Skeletal muscle tissue (tissue), 4 donors: Measurements from ENCODE around the gene OR5C1. TPM values are rescaled to one million over a fixed set of nuclear protein-coding genes. Genes with fewer than 3 reads are reported as not detected.

Experiments
- H3K27ac ChIP-seq: one replicate; pipeline ENCODE4 v1.7.0; 2013; ENCODE audit warnings: mild to moderate bottlenecking, low read depth, low read length, inconsistent platforms
- H3K27me3 ChIP-seq, 3 donors: one replicate each; pipeline ENCODE4 v1.7.0; 2013; ENCODE audit warnings: low read length in 3 of 3; ENCODE audit not compliant: control insufficient read depth in 3 of 3, insufficient read depth in 3 of 3
- H3K36me3 ChIP-seq, 3 donors: one replicate each; pipeline ENCODE4 v1.7.0; 2013; ENCODE audit warnings: low read length in 3 of 3; ENCODE audit not compliant: control insufficient read depth in 3 of 3, insufficient read depth in 3 of 3
- H3K4me1 ChIP-seq, 3 donors: one replicate each; pipeline ENCODE4 v1.7.0; 2013; ENCODE audit warnings: low read length in 3 of 3, mild to moderate bottlenecking in 3 of 3; ENCODE audit not compliant: control insufficient read depth in 3 of 3, insufficient read depth in 3 of 3
- H3K4me3 ChIP-seq, 3 donors: one replicate each; pipeline ENCODE4 v1.7.0; 2013; ENCODE audit warnings: low read length in 3 of 3
- H3K9ac ChIP-seq, 3 donors: one replicate each; pipeline ENCODE4 v1.7.0; 2013; ENCODE audit warnings: low read length in 3 of 3, mild to moderate bottlenecking in 3 of 3, moderate library complexity in 2 of 3, low read depth in 1 of 3
- H3K9me3 ChIP-seq, 3 donors: one replicate each; pipeline ENCODE4 v1.7.0; 2013; ENCODE audit warnings: low read length in 3 of 3; ENCODE audit not compliant: control insufficient read depth in 3 of 3
- total RNA-seq: library from RNA; depleted of rRNA; stranded (reverse); fragments of >200 nt; gene quantifications from one replicate; pipeline ENCODE4 v1.2.3, GENCODE V29; 2014
- donor health status: Osteomylitis.

The OR5C1 gene
- not detected for total RNA-seq

- H3K27ac ChIP-seq = no peak within 1 kb of the TSS
- no peaks in the 10 kb centered on the region for H3K4me1 ChIP-seq
- no peaks in the 10 kb centered on the region for H3K36me3 ChIP-seq
- no peaks in the 10 kb centered on the region for H3K27me3 ChIP-seq
- no peaks in the 10 kb centered on the region for H3K9me3 ChIP-seq
- no peak within 1 kb of the TSS for H3K4me3 ChIP-seq
- no peak within 1 kb of the TSS for H3K9ac ChIP-seq
Measured at GRCh38 chr9:122788831-122789230, at the start of gene OR5C1. Gene OR5C1 (plus strand): TSS chr9:122788933. CDS start chr9:122788933, 0 bp downstream.

DNA sequence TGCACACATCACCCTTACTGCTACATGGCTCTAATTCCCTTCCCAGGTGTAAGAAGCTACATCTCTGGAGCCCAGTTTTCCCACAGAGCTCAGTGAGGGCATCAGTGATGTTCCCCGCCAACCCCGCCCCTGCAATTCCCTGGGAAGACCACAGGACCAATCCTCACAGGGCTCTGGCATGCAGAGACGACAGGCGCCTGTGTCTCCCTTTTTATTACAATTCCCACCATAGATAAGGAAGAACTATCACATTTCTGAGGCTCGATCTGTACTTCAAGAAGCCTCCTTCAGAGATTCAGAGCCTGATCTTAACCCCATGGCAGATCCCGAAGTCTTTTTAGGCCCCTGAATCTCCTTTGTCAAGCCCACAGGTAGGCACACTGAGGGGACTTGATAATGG is 46.7 kb upstream of the OR5C1 start, which contains the start of gene OR1L6:
Gene OR1L6, plus strand, starts transcription at position 301 of the 400 bp plus-strand sequence. CDS start 7,545 bp downstream, outside the sequence.
- Histone ChIP-seq H3K36me3 (no peaks in the 10 kb centered on the region), H3K9me3 (peaks cover 3% of the 10 kb centered on the region in 3 donors), H3K9ac (no peak within 1 kb of the TSS), H3K27ac (no peak within 1 kb of the TSS), H3K27me3 (no peaks in the 10 kb centered on the region), H3K4me1 (no peaks in the 10 kb centered on the region), H3K4me3 (no peak within 1 kb of the TSS)

DNA sequence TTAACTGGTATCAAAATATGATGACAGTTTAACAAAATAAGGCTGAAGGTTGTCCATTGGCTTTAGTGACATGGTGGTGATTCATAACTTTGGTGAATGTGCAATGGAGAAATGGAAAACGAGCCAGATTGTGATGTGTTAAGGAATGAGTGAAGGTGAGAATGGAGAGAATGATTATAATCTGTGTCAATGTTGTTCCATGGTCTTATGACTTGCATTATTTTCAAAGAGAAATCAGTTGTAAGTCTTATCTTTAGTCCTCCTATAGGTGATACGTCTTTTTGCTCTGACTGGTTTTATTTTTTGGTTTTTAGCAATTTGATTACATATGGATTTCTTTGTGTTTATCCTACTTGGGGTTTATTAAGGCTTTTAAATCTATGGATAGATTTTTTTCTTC is 33.9 kb upstream of the OR5C1 start:
- Histone ChIP-seq H3K27me3 (no peaks in the 10 kb centered on the region), H3K9ac (no peak overlapping the region), H3K9me3 (no peaks in the 10 kb centered on the region), H3K27ac (no peak overlapping the region), H3K36me3 (peaks cover 0 to 2% (median 0%) of the 10 kb centered on the region in 3 donors), H3K4me3 (no peak overlapping the region), H3K4me1 (no peaks in the 10 kb centered on the region)

DNA sequence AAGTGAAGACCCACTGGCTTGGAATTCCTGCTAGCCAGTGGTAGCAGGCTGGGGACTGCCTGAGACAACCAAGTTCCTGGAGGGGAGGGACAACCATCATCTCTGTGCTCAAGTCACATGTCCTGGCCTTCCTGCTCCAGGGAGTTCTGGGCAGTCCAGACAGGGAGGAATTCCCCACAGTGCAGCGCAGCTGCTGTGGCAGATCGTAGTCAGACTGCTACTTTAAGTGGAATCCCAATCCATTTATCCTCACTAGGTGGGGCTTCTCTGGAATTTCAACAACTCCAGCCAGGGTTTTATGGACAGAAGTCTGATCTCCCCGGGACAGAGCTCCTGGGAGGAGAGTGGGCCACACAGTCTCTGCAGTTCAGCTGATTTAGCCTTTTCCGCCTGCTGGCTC is 20.9 kb upstream of the OR5C1 start:
- H3K36me3 ChIP-seq = peaks cover 0 to 3% (median 0%) of the 10 kb centered on the region in 3 donors
- no peak overlapping the region for H3K9ac ChIP-seq
- H3K27me3 ChIP-seq = no peaks in the 10 kb centered on the region
- H3K9me3 ChIP-seq = peaks cover 0 to 9% (median 0%) of the 10 kb centered on the region in 3 donors
- no peak overlapping the region for H3K27ac ChIP-seq
- no peak overlapping the region for H3K4me3 ChIP-seq
- no peaks in the 10 kb centered on the region for H3K4me1 ChIP-seq

GRCh38 chr9:122777052-122777451 is 11.7 kb upstream of the OR5C1 start:
- no peak overlapping the region for H3K27ac ChIP-seq
- peaks cover 0 to 5% (median 3%) of the 10 kb centered on the region in 3 donors for H3K4me1 ChIP-seq
- H3K4me3 ChIP-seq = no peak overlapping the region
- H3K9ac ChIP-seq = no peak overlapping the region
- H3K36me3 ChIP-seq = no peaks in the 10 kb centered on the region
- no peaks in the 10 kb centered on the region for H3K27me3 ChIP-seq
- peaks cover 0 to 2% (median 0%) of the 10 kb centered on the region in 3 donors for H3K9me3 ChIP-seq

- Histone ChIP-seq H3K4me3 (no peak overlapping the region), H3K9ac (no peak overlapping the region), H3K36me3 (no peaks in the 10 kb centered on the region), H3K27ac (no peak overlapping the region), H3K27me3 (no peaks in the 10 kb centered on the region), H3K9me3 (peaks cover 0 to 2% (median 0%) of the 10 kb centered on the region in 3 donors), H3K4me1 (peaks cover 0 to 5% (median 3%) of the 10 kb centered on the region in 3 donors)
Measured at GRCh38 chr9:122777935-122778627, 10.7 kb upstream of the OR5C1 start.

GRCh38 chr9:122779181-122779580 is 9.6 kb upstream of the OR5C1 start:
- H3K27me3 ChIP-seq = no peaks in the 10 kb centered on the region
- H3K4me1 ChIP-seq = peaks cover 0 to 5% (median 3%) of the 10 kb centered on the region in 3 donors
- no peaks in the 10 kb centered on the region for H3K9me3 ChIP-seq
- H3K9ac ChIP-seq = no peak overlapping the region
- H3K36me3 ChIP-seq = no peaks in the 10 kb centered on the region
- no peak overlapping the region for H3K27ac ChIP-seq
- no peak overlapping the region for H3K4me3 ChIP-seq

GRCh38 chr9:122780026-122780425 is 8.7 kb upstream of the OR5C1 start:
- H3K4me1 ChIP-seq = peaks cover 0 to 5% (median 3%) of the 10 kb centered on the region in 3 donors
- no peak overlapping the region for H3K9ac ChIP-seq
- no peaks in the 10 kb centered on the region for H3K27me3 ChIP-seq
- H3K4me3 ChIP-seq = no peak overlapping the region
- H3K27ac ChIP-seq = no peak overlapping the region
- H3K36me3 ChIP-seq = no peaks in the 10 kb centered on the region
- H3K9me3 ChIP-seq = no peaks in the 10 kb centered on the region

DNA sequence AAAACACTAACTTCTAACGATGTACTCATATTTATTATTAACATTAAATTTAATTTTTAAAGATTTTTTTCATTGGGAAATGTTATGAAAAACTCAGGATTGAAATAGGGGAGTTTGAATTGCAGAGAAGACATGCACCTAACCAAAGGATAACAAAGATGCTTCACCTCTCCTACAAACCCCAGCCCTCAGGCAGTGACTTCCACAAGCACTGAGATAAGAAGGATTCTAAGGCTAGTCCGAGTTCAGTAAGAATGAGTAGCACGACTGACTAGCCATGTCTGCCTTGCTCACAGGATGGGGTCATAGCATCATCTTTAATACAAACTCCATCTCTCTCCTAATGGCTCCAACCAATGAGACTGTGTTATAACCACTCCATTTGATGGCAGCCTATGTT is 7.1 kb upstream of the OR5C1 start:
- Histone ChIP-seq H3K4me1 (peaks cover 0 to 5% (median 3%) of the 10 kb centered on the region in 3 donors), H3K4me3 (no peak overlapping the region), H3K9me3 (no peaks in the 10 kb centered on the region), H3K27ac (no peak overlapping the region), H3K36me3 (no peaks in the 10 kb centered on the region), H3K9ac (no peak overlapping the region), H3K27me3 (no peaks in the 10 kb centered on the region)

- H3K9ac ChIP-seq = no peak overlapping the region
- no peaks in the 10 kb centered on the region for H3K4me1 ChIP-seq
- H3K36me3 ChIP-seq = no peaks in the 10 kb centered on the region
- no peak overlapping the region for H3K4me3 ChIP-seq
- H3K27ac ChIP-seq = no peak overlapping the region
- H3K9me3 ChIP-seq = no peaks in the 10 kb centered on the region
- no peaks in the 10 kb centered on the region for H3K27me3 ChIP-seq
Measured at GRCh38 chr9:122785269-122785668, 3.5 kb upstream of the OR5C1 start.
